HUES48 (cell line): ENCODE measurements around the gene SLC35B2.
A peak's percentile ranks its signal among the peaks of the same experiment; 100 is the strongest.
"Not testable (repeated sequence)": the region's sequence is repeated elsewhere in the genome, so short reads cannot be mapped to it uniquely, and the experiment has no call there.

Experiments
- H3K27ac ChIP-seq: one replicate; pipeline ENCODE4 v1.7.0; 2013; ENCODE audit warnings: low read depth, low read length, inconsistent platforms
- H3K27me3 ChIP-seq: 2 replicates; pipeline ENCODE4 v1.6.1; 2013; ENCODE audit warnings: mild to moderate bottlenecking, low read length; ENCODE audit not compliant: control insufficient read depth, insufficient read depth
- H3K36me3 ChIP-seq: 2 replicates; pipeline ENCODE4 v1.6.1; 2013; ENCODE audit warnings: low read length; ENCODE audit not compliant: control insufficient read depth, insufficient read depth
- H3K4me1 ChIP-seq: 2 replicates; pipeline ENCODE4 v1.6.1; 2013; ENCODE audit warnings: mild to moderate bottlenecking, low read length; ENCODE audit not compliant: control insufficient read depth, insufficient read depth
- H3K4me3 ChIP-seq: 2 replicates; pipeline ENCODE4 v1.5.1; 2013; ENCODE audit warnings: mild to moderate bottlenecking, low read depth, low read length
- H3K9ac ChIP-seq: 2 replicates; pipeline ENCODE4 v1.6.1; 2013; ENCODE audit warnings: mild to moderate bottlenecking, low read depth, low read length, moderate library complexity
- H3K9me3 ChIP-seq: 2 replicates; pipeline ENCODE4 v1.6.1; 2013; ENCODE audit warnings: low read length; ENCODE audit not compliant: control insufficient read depth, insufficient read depth

The SLC35B2 gene

GRCh38 chr6:44237021-44237812 is 20.1 kb downstream of the SLC35B2 start:
- no peaks in the 10 kb centered on the region for H3K9me3 ChIP-seq
- H3K27me3 ChIP-seq: peaks cover 10% of the 10 kb centered on the region; the same call in 1 of the 2 replicates
- peak overlapping the region; percentile 67 for H3K4me3 ChIP-seq
- peaks cover 13% of the 10 kb centered on the region for H3K4me1 ChIP-seq
- peak overlapping the region; percentile 68; the same call in 1 of the 2 replicates for H3K9ac ChIP-seq
- peaks cover 26% of the 10 kb centered on the region for H3K36me3 ChIP-seq
- H3K27ac ChIP-seq: peak overlapping the region; percentile 73

DNA sequence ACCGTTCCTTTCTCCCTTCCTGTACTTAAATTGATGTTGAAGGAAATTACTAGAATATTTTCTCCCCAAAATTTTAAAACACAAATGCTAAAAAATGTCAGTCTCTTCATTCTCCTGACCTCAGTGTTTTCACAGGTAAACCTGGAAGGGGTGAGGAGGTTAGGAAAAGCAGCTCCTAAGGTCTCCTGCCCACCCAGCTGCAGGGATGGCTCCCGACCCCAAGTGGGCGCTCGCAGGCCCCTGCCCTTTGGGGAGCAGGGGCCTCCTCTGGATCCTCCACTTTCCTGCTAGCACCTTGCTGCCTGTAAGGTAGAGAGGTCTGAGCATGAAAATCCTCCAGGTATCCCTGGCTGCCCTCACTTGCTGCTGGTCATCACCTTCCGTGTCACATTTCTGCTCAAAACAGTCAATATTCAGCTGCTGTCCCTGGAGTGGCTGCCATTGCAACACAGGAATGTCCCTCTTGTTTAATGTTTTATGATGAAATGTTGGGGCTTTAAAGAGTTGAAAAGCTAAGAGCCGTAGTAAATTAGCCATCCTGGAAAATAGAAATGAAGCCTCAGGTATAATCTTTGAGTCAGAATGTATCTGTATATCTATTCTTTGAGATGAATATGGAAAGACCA is 21.3 kb downstream of the SLC35B2 start:
- peaks cover 13% of the 10 kb centered on the region for H3K4me1 ChIP-seq
- H3K27me3 ChIP-seq: peaks cover 10% of the 10 kb centered on the region; the same call in 1 of the 2 replicates
- H3K9me3 ChIP-seq: no peaks in the 10 kb centered on the region
- peak overlapping the region; percentile 12 for H3K27ac ChIP-seq
- no peak overlapping the region for H3K9ac ChIP-seq
- H3K36me3 ChIP-seq: peaks cover 38% of the 10 kb centered on the region
- no peak overlapping the region for H3K4me3 ChIP-seq

DNA sequence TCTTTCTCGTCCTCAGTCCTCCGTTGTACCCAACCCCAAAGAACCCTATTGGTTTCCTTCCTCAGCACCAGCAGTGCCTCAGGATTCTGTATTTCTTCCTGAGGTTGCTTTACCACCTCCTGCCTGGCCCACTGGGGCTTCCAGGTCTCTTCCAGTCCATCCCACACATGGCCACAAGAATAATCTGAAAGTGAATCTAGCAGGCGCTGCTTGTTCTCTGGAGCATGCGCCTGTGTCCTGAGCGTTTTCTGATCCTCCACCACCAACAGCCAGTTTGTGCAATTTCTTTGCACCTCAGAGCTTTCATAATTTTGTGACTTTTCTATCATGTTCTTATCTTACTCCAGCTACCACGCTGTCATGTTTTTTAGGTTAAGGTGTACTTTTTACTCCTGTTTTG is 22.1 kb downstream of the SLC35B2 start:
- Histone ChIP-seq H3K4me3 (no peak overlapping the region), H3K36me3 (peaks cover 45% of the 10 kb centered on the region), H3K27ac (peak overlapping the region; percentile 81), H3K9ac (no peak overlapping the region), H3K4me1 (peaks cover 13% of the 10 kb centered on the region), H3K27me3 (peaks cover 10% of the 10 kb centered on the region; the same call in 1 of the 2 replicates), H3K9me3 (no peaks in the 10 kb centered on the region)

DNA sequence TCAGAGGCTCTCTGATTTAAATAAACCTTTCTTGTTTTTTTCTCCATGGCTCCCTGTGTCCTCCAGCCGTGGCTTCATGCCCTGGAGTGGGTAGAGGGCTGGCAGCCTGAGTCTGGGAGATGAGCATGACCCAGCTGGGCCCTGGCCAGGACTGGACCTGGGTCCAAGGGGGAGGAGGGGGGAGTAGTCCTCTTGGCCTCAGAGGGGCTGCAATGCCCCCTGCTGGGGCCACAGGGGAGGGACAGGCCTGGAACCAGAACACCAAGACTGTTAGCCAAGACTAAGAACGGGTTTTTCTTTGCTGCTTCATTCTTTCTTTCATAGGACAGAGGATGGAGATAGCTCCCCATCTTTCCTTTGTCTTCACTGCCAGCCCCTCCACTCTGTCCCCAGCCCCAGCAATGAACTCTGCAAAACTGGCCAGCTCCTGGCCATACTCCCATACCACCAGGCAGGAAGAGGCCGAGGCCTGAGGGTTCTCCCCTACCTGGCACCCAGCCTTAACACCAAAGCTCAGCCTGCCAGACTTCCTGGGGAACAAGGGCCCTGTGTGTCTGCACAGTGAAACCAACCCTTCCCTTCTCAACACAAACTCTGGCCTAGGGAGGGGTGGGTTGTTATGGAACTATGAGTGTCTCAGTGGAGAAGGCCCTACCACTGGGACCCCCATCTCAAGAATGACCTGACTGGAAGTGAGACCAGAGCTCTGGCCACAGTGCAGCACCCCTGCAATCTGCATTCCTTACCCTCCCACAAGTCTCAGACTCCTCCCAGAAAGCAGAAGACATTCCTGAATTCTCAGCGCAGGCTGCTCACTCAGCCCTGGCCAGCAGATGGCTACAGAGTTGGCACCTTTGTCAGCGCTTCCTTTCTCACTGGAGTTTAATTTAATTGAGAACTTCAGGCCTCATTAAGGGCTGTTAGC is 23.0 kb downstream of the SLC35B2 start:
- Histone ChIP-seq H3K9ac (no peak overlapping the region), H3K36me3 (peaks cover 54% of the 10 kb centered on the region), H3K4me3 (no peak overlapping the region), H3K9me3 (no peaks in the 10 kb centered on the region), H3K27ac (peak overlapping the region; percentile 81), H3K4me1 (peaks cover 13% of the 10 kb centered on the region), H3K27me3 (peaks cover 9% of the 10 kb centered on the region; the same call in 1 of the 2 replicates)

GRCh38 chr6:44233567-44234100 is 23.7 kb downstream of the SLC35B2 start:
- Histone ChIP-seq H3K4me1 (peaks cover 13% of the 10 kb centered on the region), H3K9me3 (no peaks in the 10 kb centered on the region), H3K36me3 (peaks cover 61% of the 10 kb centered on the region), H3K27me3 (peaks cover 2% of the 10 kb centered on the region; the same call in 1 of the 2 replicates), H3K9ac (no peak overlapping the region), H3K27ac (peak overlapping the region; percentile 81), H3K4me3 (no peak overlapping the region)

DNA sequence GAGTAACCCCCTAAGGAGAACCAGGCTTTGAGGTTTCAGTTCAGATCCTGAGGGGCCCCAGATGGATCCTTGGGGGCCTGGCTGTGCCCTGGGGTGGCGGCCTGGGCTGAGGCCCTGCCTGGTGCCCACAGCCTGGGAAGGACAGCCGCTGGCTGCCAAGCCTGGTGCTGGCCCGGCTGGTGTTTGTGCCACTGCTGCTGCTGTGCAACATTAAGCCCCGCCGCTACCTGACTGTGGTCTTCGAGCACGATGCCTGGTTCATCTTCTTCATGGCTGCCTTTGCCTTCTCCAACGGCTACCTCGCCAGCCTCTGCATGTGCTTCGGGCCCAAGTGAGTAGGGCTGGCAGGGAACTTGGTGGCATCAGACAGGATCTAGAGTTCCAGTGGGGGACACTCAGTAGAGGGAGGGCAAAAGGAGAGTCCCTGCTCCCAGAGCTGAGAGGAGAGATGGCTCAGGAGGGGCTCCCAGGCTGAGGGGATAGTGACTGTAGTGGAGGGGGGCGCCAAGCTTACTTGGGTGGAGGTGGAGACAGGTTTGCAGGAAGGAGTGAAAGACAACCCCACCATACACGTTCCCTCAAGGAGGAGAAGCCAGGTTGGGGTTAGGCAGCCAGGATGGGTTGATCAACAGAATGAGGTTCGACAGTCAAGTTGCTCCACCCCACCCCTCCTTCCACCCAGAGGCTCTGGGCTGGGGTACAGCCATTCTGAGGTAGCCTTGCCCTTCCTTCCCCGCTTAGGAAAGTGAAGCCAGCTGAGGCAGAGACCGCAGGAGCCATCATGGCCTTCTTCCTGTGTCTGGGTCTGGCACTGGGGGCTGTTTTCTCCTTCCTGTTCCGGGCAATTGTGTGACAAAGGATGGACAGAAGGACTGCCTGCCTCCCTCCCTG is 24.4 kb downstream of the SLC35B2 start:
- no peak overlapping the region for H3K9ac ChIP-seq
- no peak overlapping the region for H3K27ac ChIP-seq
- peaks cover 68% of the 10 kb centered on the region for H3K36me3 ChIP-seq
- no peak overlapping the region for H3K4me3 ChIP-seq
- peaks cover 13% of the 10 kb centered on the region for H3K4me1 ChIP-seq
- H3K27me3 ChIP-seq: no peaks in the 10 kb centered on the region
- no peaks in the 10 kb centered on the region for H3K9me3 ChIP-seq

GRCh38 chr6:44231426-44231825 is 25.9 kb downstream of the SLC35B2 start:
- not testable (repeated sequence) for H3K27me3 ChIP-seq, H3K27ac ChIP-seq, H3K9me3 ChIP-seq, H3K4me3 ChIP-seq, H3K9ac ChIP-seq
- Histone ChIP-seq H3K36me3 (peaks cover 70% of the 10 kb centered on the region), H3K4me1 (peaks cover 12% of the 10 kb centered on the region)

DNA sequence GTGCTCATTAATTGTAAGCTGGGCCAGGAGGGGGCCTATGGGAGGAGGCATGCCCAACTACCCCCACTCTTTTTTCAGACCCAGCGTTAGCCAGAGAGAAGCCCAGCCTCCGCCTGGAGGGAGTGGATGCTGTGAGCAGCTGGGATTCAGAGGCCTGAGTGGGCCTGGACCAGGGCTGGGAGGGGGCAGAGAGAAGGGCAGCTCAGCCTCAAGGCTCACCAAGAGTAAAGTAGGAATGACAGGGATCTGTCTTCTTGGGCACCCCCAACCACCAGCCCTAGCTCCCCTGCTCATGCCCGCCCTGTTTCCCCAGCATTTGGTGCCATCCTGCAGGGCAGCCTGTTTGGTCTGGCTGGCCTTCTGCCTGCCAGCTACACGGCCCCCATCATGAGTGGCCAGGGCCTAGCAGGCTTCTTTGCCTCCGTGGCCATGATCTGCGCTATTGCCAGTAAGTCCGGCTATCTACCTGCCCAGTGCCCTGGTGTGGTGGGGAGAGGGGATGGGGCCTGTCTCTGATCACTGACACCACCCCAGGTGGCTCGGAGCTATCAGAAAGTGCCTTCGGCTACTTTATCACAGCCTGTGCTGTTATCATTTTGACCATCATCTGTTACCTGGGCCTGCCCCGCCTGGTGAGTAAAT is 27.2 kb downstream of the SLC35B2 start:
- Histone ChIP-seq H3K36me3 (peaks cover 67% of the 10 kb centered on the region), H3K27me3 (no peaks in the 10 kb centered on the region), H3K4me1 (peaks cover 25% of the 10 kb centered on the region)

DNA sequence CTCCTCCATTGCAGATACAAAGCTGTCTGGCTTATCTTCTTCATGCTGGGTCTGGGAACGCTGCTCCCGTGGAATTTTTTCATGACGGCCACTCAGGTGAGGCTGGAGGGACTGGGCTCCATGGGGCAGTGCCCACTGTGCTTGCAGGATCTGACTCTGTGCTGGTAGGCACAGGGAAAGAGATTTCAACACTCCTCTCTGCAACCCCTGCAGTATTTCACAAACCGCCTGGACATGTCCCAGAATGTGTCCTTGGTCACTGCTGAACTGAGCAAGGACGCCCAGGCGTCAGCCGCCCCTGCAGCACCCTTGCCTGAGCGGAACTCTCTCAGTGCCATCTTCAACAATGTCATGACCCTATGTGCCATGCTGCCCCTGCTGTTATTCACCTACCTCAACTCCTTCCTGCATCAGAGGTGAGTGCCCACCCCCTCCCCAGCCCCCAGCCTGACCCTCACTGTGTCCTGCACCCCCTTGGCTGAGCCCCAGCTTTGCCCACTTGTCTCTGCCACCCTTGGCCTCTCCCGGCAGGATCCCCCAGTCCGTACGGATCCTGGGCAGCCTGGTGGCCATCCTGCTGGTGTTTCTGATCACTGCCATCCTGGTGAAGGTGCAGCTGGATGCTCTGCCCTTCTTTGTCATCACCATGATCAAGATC is 27.8 kb downstream of the SLC35B2 start:
- Histone ChIP-seq H3K9ac (no peak overlapping the region), H3K36me3 (peaks cover 64% of the 10 kb centered on the region), H3K27me3 (no peaks in the 10 kb centered on the region), H3K9me3 (no peaks in the 10 kb centered on the region), H3K4me3 (no peak overlapping the region), H3K27ac (no peak overlapping the region), H3K4me1 (peaks cover 27% of the 10 kb centered on the region)

More for the DNA sequence above, 27.2 kb downstream of the SLC35B2 start:
- no peaks in the 10 kb centered on the region for H3K9me3 ChIP-seq
- no peak overlapping the region for H3K9ac ChIP-seq
- no peak overlapping the region for H3K4me3 ChIP-seq
- no peak overlapping the region for H3K27ac ChIP-seq
